GM18517 (cell line): Measurements from ENCODE around the gene CDKN2B-AS1.
A peak's percentile ranks its signal among the peaks of the same experiment; 100 is the strongest.
"Not testable (repeated sequence)": the region's sequence is repeated elsewhere in the genome, so short reads cannot be mapped to it uniquely, and the experiment has no call there.

ENCODE experiments used
- ATAC-seq: cut with Tn5 transposase; IDR thresholded peaks from one replicate; pipeline ENCODE4 v1.9.1; 2021; ENCODE audit warnings: mild to moderate bottlenecking, moderate library complexity; ENCODE audit not compliant: unreplicated experiment

Gene CDKN2B-AS1

DNA sequence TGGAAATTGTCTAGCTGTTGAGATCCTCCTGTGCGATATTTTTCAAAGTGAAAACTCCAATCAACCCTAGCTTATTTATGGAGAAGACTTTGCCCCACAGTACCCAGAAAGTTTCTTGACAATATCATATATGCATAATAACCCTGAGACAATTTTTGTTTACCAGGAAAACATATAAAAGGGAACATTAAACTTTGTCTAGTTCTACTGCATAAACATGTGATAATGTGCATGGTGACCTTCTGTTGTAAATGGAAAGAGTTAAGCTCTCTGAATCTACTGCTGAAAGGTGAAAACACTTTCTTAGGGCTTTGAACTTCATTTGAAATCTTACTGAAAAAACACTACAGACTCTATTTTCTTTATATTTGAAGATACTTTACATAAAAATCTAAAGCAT, 46.8 kb downstream of the CDKN2B-AS1 start:
- no peak for ATAC-seq

DNA sequence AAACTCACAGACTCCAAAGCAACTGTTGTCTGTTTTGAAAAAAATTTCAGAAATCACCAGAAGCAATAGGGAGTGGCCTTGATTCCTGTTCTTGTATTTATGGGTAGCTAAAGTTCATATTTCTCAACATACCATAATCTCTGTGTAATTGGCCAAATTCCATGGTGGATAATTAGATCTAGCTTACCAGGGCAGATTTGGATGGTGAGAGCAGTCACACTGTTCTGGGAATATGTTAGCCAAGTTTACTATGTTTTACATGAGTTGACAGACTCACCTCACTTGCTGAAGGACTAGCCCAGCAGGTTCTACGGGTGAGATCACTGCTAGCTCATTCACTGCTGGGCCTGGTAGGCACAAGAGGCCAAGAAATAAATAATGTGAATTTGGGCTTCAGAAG, 47.2 kb downstream of the CDKN2B-AS1 start:
- ATAC-seq, result no peak

DNA sequence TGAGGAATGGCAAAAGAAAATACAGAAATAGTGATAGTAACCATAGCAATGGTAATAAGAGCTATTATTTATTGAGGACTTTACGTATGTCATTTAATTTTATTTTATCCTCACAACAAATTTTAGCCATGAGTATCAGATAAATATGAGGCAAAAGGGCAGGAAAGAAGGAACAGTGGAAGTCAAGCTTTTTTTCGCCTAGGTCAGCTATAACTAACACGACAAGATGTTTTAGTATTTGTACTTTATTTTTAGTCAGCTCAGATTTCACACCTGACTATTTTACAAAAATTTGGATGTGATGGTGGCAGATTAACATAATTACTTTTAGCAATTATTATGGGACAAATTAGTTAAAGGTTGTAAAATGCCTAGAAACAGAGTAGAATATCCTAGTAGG, 49.3 kb downstream of the CDKN2B-AS1 start:
- no peak for ATAC-seq

DNA sequence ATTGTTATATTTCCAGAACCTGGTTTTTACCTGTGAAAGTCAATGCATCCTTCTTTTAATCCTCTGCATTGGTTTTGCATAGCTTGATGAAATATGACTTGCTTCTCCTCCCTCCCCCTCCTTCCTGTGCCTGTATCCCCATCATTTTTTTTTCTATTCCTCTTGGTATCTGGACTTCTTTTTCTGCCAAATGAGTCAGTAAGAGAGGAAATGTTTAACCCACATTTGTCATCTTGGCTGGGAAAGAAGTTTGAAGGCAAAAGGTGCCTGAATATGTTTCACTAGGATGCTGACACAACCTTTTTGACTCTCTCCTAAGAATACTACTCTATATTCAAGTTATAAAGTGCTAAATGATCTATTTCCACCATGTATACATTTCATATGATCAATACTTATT, 50.0 kb downstream of the CDKN2B-AS1 start:
- no peak for ATAC-seq

DNA sequence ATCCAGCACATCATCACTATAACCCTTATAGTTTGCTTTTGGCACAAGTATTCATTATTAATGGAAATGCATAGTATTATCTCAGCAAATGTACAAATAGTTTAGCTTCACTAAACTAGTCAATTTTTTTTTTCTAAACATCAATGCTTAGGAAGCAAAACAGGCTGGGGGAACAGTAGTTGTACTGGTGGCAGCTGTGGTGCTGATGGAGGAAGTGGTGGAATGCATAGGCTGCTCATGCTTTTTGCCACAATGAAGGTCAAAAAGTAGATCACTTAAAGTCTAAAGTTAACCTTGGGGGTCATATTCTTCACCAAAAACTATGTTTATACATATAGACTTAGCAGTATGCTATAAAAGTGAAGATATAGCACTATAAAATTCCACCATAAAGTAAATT, 50.8 kb downstream of the CDKN2B-AS1 start:
- ATAC-seq, result no peak

DNA sequence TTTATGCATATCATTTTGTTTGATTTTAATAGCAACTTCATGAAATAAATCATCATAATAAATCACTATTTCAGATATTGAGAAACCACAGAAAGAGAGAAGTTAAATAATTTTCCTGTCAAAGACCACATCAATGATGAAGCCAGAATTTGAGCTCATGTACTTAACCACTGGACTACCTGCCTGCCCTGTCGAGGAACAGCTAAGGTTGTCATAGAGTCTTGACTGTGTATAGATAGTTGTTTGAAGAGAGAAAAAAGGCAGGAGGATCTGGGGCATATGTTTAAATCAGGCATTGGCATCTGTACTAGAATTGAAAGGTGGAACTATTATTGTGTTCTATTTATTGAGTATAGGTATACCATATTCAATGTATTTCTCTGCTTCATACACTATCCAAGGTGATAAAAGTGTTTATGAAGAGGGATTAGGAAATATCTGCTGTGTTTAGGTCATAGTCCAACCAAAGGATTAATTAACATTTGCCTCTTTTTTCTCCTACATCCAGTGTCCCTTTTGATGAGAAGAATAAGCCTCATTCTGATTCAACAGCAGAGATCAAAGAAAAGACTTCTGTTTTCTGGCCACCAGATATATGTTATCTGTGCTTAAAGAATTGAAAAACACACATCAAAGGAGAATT, 51.8 kb downstream of the CDKN2B-AS1 start:
- ATAC-seq, result no peak

DNA sequence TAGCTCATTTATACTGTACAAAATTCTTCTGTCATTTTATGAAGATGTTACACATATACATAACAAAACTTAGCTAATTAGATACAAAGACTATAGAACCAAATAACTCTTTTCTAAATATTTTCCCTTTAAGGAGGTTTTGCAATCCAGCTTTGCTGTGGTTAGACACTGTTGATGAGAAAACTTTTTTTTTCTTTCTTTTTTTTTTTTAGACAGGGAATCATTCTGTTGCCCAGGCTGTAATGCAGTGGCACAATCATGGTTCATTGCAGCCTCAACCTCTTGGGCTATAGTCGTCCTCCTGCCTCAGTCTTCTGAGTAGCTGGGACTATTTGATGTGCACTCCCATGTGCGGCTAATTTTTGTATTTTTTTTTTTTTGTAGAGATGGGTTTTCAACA, 53.0 kb downstream of the CDKN2B-AS1 start:
- no peak for ATAC-seq

DNA sequence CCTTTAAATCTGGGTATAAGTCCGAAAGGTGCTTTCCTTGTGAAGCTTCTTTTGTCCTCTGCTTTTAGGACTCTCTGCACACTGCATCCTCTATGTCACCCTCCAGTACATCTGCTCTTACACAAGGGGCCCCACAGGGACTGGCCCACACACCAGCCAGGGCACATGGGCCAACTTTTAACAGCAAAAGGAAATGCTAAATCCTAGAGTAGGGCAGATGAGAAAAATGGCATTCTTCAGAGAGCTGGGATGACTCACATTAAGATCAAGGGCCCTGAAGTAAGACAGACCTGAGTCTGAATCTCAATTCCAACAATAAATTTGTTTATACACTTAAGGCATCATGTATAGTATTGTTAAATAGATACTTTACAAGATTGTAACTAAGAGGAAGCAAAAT, 54.8 kb downstream of the CDKN2B-AS1 start:
- no peak for ATAC-seq

DNA sequence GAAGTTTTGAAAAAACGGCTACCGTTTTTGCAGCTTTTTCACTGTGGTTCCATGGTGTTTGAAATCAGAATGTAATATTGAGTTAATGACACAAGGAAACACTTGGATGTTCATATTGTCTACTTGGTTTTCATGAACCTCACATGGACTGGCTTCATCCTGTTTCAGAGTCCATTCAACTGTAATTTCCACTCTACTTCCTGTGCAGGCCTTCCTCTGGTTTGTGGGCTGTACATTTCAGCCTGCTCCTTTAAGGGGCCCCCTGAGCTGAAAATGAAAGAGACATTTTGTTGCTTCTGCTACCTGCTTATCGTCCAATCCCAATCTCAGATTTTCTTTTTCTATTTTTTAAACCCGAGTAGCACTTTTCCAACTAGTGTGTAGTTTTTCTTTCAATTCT, 56.3 kb downstream of the CDKN2B-AS1 start:
- peak; percentile 77 for ATAC-seq

DNA sequence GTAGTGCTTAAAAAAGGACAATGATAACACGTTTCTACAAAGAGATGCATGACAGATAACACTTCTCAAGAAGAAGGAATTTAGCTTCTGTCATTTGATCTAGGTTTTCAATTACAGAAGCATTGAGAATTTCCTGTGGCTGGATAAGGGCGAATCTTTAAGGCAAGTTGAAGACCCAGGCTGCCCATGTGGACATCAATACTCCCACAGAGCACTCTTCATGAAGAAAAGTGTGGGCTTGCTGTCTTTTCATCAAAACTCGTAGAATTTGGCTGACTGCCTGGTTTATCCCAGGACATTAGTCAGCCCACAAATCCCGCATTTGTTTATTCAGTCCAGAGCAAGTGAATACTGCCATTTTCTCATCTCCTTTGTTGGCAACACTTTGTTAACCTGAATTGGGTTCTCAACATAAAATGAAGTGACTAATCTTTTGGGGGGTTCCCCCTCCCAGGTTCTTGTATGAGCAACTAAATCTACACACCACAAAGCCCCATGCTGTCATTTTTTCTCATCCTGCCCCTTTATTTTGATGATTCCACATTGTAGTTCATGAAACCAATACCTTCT, 57.9 kb downstream of the CDKN2B-AS1 start:
- no peak for ATAC-seq

DNA sequence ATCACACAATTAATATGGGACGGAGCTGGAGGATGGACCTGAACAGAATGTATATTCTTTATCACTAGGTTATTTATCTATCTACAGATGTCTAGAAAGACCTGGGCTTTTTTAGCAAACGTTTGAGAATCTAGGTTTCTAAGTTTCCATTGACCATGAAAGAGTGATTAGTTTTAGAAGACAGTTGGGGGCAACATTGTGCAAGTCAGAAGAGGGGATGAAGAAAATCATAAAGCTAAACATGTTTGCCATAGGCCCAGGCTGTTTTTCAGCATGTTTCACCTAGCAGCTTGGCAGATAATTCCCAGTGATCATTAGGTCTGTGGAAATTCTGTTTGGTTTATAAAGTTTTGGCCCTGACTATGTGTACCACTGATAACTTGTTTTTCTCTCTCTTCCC, 58.6 kb downstream of the CDKN2B-AS1 start:
- no peak for ATAC-seq

DNA sequence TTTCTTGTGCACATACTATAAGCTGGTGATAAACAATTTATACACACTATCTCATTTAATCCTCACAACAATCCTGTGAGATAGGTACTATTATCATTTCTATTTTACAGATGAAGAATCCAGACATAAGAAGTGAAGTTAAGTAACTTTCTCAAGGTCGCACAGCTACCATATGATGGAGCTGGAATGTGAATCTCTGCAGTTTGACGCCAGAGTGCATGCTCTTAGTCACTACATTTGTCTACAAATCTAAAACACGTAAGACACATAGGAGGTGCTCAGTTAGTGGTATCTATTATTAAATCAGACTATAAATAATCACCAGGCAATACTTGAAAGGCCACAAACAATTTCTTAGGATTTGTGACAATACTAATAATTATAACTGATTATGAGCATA, 59.5 kb downstream of the CDKN2B-AS1 start:
- ATAC-seq, result no peak

DNA sequence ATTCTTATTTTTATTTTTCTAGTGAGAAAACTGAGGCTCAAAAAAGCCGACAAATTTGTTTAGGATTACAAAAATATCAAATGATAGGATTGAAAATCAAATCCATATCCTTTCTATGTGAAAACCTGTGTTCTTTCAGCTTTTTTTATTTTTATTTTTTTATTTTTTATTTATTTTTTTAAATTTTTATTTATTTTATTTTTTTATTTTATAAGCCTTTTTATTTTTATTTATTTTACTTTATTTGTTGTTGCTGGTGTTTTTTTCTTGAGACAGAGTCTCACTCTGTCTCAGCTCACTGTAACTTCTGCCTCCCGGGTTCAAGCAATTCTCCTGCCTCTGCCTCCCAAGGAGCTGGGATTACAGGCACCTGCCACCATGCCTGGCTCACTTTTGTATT, 59.9 kb downstream of the CDKN2B-AS1 start:
- no peak for ATAC-seq

DNA sequence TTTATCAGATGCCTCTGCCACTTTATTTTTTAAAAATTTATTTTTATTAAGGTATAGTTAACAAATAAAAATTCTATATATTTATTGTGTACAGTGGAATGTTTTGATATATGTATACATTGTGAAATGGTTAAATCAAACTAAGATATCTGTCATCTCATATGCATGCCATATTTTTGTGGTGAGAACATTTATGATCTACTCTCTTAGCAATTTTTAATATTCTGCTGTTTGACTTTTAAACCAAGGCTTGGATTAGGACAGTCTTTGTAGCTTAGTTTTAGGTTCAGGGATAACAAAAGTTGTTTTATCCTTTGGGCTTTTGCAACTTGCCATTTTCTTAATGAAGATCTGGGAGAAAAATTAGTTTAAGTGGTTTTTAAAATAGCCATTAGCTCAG, 60.5 kb downstream of the CDKN2B-AS1 start:
- ATAC-seq, result no peak

DNA sequence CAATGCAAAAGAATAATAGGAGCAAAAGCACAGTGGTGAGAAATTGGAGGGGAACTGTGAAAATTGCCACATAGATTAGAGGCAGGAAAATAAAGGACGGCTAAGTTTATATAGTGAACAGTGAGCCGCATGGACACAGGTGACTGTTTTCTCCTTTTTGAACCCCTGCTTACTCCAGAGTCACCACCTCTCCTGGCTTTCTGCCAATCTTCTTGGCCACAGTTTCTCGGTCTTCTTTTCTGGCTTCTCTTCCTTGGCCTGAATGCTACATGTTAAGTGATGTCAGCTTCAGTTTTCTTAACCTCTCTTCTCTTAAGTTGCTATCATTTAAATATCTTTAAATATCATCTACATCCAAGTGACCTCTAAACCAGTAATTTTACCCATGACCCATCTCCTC, 61.8 kb downstream of the CDKN2B-AS1 start:
- no peak for ATAC-seq

DNA sequence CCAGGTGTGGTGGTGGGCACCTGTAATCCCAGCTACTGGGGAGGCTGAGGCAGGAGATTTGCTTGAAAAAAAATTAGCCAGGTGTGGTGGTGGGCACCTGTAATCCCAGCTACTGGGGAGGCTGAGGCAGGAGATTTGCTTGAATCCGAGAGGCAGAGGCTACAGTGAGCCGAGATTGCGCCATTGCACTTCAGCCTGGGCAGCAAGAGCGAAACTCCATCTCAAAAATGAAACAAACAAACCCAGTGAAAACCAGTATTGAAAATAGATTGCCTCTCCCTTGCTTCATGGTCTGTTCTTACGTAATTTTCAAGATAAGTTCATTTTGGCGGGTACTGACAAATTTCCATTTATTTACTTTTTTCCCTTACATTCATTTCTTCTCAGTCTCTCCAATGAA, 63.4 kb downstream of the CDKN2B-AS1 start:
- not testable (repeated sequence) for ATAC-seq

DNA sequence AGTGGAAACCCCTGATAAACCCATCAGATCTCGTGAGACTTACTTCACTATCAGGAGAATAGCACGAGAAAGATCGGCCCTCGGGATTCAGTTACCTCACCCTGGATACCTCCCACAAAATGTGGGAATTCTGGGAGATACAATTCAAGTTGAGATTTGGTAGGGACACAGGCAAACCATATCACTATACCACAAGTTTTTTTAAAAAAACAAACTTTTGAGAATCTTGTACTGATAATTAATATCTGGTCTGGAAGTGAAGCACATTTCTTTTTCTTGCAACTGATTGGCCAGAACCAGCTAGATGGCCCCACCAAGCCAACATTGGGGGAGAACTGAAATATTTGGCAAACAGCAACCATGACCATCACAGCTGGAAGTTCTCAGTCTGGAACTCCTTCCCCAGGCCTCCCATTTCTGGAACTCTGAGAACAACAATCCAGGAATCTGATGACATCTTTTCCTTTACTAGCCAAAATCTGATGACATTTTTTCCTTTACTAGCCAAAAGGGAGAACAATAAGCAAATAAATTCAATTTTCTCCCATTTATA, 66.3 kb downstream of the CDKN2B-AS1 start:
- no peak for ATAC-seq

DNA sequence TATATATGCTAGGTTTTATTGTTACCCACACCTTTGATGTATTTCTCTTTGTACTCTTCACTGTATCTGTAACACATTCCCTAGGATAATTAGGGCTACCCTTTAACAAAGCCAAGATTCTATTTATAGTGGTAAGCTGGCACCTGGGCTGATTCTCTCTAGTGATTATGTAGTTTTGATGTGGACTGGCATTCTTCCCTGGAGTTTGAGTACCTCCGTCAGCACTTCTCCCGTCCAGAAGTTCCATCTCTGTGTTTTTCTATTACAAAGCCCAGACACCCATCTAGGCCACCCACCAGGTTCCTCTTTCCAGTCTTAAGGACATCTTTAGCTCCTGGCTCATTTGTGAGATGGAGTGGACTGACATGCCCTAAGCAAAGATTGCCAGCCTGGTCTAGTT, 70.4 kb downstream of the CDKN2B-AS1 start:
- no peak for ATAC-seq

DNA sequence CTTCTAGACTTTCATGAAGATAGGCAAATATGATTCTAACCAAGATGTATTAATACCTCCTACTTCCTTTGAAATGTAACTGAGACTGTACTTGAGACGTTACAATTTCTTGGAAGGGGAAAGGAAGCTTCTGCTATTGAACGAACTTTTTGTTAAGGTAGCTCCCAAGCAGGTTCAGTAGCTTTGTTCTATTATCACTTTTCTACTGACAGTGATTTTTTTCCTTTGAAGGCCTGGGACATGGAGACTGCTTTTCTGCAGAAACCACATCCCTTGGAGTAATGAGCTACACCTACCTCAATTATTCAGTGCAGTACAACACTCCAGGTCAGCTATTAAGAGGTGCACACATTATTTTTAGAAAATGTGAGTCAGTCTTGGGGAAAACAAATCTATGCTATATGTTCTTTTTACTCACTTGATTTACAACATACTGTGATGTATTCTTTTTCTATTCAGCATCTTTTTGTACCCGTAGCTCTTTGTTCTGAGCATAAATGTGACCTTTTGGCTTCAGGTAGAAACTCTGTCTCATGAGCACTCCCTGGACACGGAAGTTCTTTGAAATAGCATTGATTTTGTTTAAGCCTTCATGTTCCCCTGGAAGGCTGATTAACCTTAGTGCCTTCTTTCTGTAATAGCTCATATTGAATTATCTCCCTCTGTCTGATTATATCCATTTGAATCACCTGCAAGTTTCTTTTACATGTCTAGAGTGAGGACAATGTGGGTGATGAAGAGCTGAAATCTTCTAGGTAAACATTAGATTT, 71.0 kb downstream of the CDKN2B-AS1 start:
- no peak for ATAC-seq

DNA sequence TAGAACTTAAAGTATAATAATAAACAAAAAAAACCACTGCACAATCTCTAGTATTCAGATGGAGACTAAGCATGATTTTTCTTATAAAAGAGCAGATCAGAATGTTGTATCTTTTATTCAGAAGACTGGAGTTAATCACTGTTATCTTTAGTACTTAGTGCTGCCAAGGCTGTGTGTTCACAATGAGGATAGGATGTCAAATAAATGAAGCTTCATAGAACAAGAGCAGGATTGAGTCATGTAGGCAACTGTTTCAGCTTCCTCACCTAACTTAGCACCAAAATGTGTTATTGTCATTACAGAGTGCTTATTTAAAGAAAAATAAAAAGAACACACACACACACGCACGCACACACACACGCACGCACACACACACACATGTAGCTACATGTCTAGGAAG, 72.6 kb downstream of the CDKN2B-AS1 start:
- ATAC-seq, result no peak

DNA sequence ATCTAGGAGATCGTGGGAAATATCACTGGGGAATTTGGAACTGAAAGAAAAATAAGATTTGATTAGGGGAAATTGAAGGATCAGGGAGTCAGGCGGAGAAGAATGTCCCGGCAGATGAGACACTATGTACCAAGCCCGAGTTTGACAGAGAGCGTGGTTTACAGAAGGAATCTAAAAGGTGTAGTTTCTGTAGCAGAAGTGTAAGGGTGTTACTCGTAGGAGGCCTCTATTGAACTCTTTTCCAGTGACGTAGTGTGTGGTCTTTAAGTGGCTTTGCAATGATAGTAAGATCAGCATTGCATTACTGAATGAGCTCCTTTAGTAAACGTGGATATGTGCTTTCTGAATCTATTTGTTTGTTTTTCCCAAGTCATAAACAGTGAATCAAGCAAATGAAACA, 73.8 kb downstream of the CDKN2B-AS1 start:
- ATAC-seq, result no peak

DNA sequence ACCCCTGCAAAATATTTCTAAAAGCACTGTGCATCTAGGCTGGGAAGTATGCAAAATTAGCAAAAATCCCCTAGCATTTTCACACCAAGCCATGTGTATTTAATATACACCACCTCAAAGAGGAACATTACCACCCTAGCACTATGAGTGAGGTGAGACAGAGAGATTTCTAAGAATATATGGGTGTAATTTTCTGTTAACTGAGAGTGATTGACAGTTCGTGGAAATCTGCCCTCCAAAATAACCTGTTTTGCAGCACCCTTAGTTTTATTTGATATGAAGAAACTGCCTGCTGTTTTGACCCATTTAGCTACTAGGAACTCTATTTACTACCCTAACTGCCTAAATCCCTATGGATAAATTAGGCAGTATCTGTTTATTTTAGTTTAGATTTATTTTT, 78.8 kb downstream of the CDKN2B-AS1 start:
- ATAC-seq, result no peak
